Skeletal muscle tissue (tissue), 4 donors: ENCODE data around the gene ARHGAP26. TPM values are rescaled to one million over a fixed set of nuclear protein-coding genes. Genes with fewer than 3 reads are reported as not detected.

Experiments used
- H3K27ac ChIP-seq: one replicate; pipeline ENCODE4 v1.7.0; 2013; ENCODE audit warnings: mild to moderate bottlenecking, low read depth, low read length, inconsistent platforms
- H3K27me3 ChIP-seq, 3 donors: one replicate each; pipeline ENCODE4 v1.7.0; 2013; ENCODE audit warnings: low read length in 3 of 3; ENCODE audit not compliant: control insufficient read depth in 3 of 3, insufficient read depth in 3 of 3
- H3K36me3 ChIP-seq, 3 donors: one replicate each; pipeline ENCODE4 v1.7.0; 2013; ENCODE audit warnings: low read length in 3 of 3; ENCODE audit not compliant: control insufficient read depth in 3 of 3, insufficient read depth in 3 of 3
- H3K4me1 ChIP-seq, 3 donors: one replicate each; pipeline ENCODE4 v1.7.0; 2013; ENCODE audit warnings: low read length in 3 of 3, mild to moderate bottlenecking in 3 of 3; ENCODE audit not compliant: control insufficient read depth in 3 of 3, insufficient read depth in 3 of 3
- H3K4me3 ChIP-seq, 3 donors: one replicate each; pipeline ENCODE4 v1.7.0; 2013; ENCODE audit warnings: low read length in 3 of 3
- H3K9ac ChIP-seq, 3 donors: one replicate each; pipeline ENCODE4 v1.7.0; 2013; ENCODE audit warnings: low read length in 3 of 3, mild to moderate bottlenecking in 3 of 3, moderate library complexity in 2 of 3, low read depth in 1 of 3
- H3K9me3 ChIP-seq, 3 donors: one replicate each; pipeline ENCODE4 v1.7.0; 2013; ENCODE audit warnings: low read length in 3 of 3; ENCODE audit not compliant: control insufficient read depth in 3 of 3
- total RNA-seq: library from RNA; depleted of rRNA; stranded (reverse); fragments of >200 nt; gene quantifications from one replicate; pipeline ENCODE4 v1.2.3, GENCODE V29; 2014
- donor health status: Osteomylitis.

ARHGAP26 gene
- total RNA-seq, 1 donor from 2014 or later: 28.7 TPM

DNA sequence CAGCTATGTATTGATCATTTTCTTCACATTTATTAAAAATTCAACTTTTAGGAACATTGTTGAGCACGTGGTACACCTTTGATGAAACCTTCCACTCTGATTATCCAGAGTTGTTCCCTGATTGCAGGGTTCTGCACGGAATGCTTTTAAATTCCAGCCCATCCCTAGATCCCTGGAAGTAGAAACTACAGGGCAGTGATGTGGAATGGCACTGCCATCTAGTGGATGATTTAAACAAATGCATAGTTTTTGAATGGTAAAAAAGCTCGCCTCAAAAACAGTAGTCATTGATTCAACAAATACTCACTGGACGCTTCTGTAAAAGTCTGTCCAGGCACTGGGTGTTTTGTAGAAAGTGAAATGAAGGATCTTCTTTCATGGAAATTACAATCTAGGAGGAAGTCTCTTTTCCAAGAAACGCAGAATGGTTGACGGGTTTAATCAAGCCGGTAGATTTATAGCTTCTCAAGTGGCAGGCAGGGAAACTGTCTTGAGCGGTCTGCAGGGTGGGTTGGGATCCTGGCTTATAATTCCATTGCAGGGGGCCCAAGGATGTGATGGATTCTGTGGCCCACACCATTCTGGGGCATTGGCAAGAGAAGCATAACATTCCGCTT lies 118.4 kb downstream of the ARHGAP26 start:
- peaks cover 0 to 2% (median 0%) of the 10 kb centered on the region in 3 donors for H3K36me3 ChIP-seq
- no peak overlapping the region for H3K4me3 ChIP-seq
- peaks cover 0 to 3% (median 0%) of the 10 kb centered on the region in 3 donors for H3K4me1 ChIP-seq
- no peaks in the 10 kb centered on the region for H3K9me3 ChIP-seq
- H3K27ac ChIP-seq: no peak overlapping the region
- no peak overlapping the region for H3K9ac ChIP-seq
- no peaks in the 10 kb centered on the region for H3K27me3 ChIP-seq

DNA sequence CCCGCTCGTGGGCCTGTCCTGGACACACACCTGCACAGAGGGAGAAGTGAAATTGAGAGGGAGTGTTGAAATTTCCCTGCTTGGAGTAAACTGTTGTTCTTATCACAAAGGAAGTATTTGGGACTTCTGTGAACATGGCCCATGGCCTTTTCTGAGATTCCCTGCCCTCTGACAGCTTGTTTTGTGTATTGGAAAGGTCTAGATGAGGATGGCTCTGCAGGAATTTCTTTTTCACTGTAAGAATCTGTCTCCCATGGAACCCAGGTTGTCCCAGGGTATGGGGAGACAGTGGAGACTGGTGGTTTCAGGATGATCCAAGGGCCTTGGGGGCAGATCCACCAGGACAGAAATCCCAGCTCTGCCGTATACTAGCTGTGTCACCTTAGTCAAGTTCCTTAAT lies 121.8 kb downstream of the ARHGAP26 start:
- no peaks in the 10 kb centered on the region for H3K27me3 ChIP-seq
- peaks cover 0 to 2% (median 0%) of the 10 kb centered on the region in 3 donors for H3K36me3 ChIP-seq
- H3K4me1 ChIP-seq: peaks cover 0 to 3% (median 0%) of the 10 kb centered on the region in 3 donors
- no peaks in the 10 kb centered on the region for H3K9me3 ChIP-seq
- no peak overlapping the region for H3K4me3 ChIP-seq
- H3K27ac ChIP-seq: no peak overlapping the region
- no peak overlapping the region for H3K9ac ChIP-seq

DNA sequence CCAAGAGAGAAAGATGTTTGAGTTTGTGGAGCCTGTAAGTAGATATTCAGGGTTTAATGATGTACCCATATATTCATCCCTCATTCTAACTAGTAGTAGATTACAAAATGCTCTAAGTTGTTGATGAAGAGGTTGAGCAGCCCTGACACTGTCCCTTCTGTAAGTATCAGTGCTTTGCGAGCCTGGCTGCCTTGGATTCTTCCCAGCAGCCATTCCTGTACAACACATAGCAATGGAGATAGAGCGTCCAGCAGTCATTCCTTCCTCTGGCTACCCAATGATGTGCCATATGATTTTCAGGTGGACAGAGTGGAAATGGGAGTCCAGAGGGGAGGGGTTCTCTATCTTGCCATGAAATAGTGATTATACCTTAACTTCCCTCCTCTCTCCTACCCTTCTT lies 124.1 kb downstream of the ARHGAP26 start:
- H3K27ac ChIP-seq: no peak overlapping the region
- no peaks in the 10 kb centered on the region for H3K27me3 ChIP-seq
- H3K4me3 ChIP-seq: no peak overlapping the region
- peaks cover 0 to 2% (median 0%) of the 10 kb centered on the region in 3 donors for H3K36me3 ChIP-seq
- no peak overlapping the region for H3K9ac ChIP-seq
- H3K9me3 ChIP-seq: no peaks in the 10 kb centered on the region
- H3K4me1 ChIP-seq: no peaks in the 10 kb centered on the region

DNA sequence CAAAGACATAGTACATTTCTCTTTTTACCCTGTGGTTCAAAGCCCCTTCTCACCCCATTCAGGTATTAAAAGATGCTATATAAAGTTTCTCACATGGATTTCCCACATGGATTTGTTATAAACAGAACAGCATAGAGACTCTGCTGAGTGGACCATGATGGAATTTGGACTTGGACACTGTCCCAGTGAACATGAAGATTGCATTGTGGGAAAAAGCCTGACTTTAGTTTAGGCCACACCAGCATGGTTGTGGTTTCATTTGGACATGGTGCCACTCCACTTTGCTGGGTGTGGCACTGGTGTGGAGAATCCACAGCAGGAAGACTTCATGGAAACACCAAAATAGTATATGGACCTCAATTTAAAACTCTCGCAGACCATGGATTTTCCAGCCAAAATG lies 124.6 kb downstream of the ARHGAP26 start:
- Histone ChIP-seq H3K27ac (no peak overlapping the region), H3K4me1 (no peaks in the 10 kb centered on the region), H3K27me3 (no peaks in the 10 kb centered on the region)

DNA sequence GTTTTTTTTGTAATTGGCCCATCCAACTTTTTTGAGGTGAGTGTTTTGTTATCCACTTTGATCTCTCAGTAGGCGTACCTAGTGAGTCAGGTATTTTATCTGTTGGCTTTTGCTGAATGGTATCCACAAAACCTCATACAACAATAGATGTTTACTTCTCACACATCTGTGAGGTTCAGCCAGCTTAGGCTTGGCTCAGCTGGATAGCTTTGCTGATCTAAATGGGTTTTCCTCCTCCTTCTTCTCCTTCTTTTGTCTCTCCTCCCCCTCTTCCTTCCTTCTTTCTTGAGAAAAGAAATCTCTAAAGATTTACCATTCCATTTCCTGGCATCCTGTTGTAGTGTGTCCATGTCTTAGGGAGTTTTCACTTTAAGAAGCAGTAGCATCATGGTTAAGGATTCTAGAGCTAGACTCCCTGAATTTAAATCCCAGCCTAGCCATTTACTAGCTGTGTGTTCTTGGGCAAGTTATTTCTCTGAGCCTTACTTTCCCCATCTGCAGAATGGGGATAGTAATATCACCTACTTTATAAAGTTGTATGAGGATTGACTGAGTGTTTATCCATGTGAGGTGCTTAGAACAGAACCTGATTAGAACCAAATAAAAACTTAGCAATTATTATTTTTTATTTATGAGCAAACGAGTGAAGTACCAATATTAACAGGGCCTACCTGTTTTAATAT lies 126.3 kb downstream of the ARHGAP26 start:
- H3K9me3 ChIP-seq: no peaks in the 10 kb centered on the region
- H3K27me3 ChIP-seq: no peaks in the 10 kb centered on the region
- H3K4me3 ChIP-seq: no peak overlapping the region
- peaks cover 0 to 3% (median 0%) of the 10 kb centered on the region in 3 donors for H3K36me3 ChIP-seq
- H3K27ac ChIP-seq: no peak overlapping the region
- no peak overlapping the region for H3K9ac ChIP-seq
- no peaks in the 10 kb centered on the region for H3K4me1 ChIP-seq

More for the DNA sequence above, 124.6 kb downstream of the ARHGAP26 start:
- Histone ChIP-seq H3K9ac (no peak overlapping the region), H3K36me3 (peaks cover 0 to 2% (median 0%) of the 10 kb centered on the region in 3 donors), H3K4me3 (no peak overlapping the region), H3K9me3 (no peaks in the 10 kb centered on the region)

DNA sequence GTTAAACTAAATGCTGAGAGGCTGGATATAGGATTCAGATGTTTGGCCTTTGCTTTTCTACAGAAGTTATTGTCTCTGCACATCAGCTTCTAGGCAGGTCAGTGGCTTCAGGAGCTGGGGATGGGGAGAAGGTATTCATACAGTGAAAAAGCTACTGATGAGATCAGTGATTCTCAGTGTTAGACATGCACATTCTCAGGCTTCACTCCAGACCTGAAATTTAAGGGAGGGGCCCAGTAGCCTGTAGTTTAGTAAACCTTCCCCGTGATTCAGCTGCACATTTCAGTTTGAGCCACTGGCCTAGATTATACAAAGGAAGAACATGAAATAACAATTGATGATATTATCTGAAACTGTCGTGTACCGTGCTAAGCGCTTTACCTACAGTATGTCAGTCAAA lies 127.2 kb downstream of the ARHGAP26 start:
- Histone ChIP-seq H3K9me3 (no peaks in the 10 kb centered on the region), H3K36me3 (peaks cover 0 to 5% (median 3%) of the 10 kb centered on the region in 3 donors), H3K27me3 (no peaks in the 10 kb centered on the region), H3K4me1 (no peaks in the 10 kb centered on the region), H3K4me3 (no peak overlapping the region), H3K27ac (no peak overlapping the region), H3K9ac (no peak overlapping the region)

DNA sequence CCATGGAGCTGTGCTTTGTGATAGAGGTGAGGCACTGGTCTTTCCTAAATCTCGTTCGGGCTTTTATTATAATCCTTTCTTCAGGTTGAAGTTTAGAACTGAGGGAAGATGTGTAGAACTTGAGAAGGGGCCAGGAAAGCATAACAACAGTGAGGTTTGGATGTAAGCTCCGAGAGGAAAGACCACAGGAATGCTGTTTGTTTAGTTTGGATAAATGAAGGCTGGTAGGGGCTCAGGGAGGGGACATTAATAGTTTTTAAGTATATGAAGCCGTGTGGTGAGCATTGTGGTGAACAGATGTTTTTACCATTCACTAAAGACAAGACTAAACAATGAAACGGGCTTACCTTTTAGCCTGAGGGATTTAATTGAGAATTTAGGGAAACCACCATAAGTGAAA lies 130.8 kb downstream of the ARHGAP26 start:
- Histone ChIP-seq H3K27ac (no peak overlapping the region), H3K9me3 (no peaks in the 10 kb centered on the region), H3K4me1 (no peaks in the 10 kb centered on the region), H3K27me3 (no peaks in the 10 kb centered on the region), H3K36me3 (peaks cover 7 to 25% (median 13%) of the 10 kb centered on the region in 3 donors), H3K9ac (no peak overlapping the region), H3K4me3 (no peak overlapping the region)

DNA sequence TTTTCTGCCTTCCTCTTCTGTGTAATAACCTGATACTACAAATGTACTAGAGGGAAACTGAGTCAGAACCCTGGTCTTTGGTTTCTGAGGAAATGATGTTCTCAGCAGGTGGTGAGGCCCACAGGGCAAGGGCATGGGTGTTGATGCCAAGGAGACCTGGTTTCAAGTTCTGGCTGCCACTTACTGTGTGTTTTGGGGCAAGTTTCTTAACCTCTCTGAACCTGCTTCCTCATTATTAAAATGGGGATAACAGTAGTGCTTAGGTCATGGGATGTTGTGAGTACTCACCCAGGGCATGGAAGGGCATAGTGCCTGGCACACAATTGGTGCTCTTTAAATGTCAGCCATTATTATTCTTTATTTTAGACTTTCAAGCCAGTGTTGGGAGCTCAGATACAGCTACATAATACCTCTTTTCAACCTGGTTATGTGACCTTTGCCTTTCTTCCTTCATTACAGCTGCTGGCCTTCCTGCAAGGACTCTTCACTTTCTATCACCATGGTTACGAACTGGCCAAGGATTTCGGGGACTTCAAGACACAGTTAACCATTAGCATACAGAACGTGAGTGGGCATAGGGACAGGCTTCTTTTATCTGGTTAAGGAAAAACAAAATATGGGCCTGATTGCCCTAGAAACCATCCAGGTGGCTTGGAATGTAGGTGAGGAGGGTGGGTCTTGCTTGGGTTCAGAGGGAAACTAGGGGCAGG lies 131.5 kb downstream of the ARHGAP26 start:
- no peak overlapping the region for H3K4me3 ChIP-seq
- no peak overlapping the region for H3K27ac ChIP-seq
- no peak overlapping the region for H3K9ac ChIP-seq
- peaks cover 7 to 25% (median 13%) of the 10 kb centered on the region in 3 donors for H3K36me3 ChIP-seq
- H3K27me3 ChIP-seq: no peaks in the 10 kb centered on the region
- H3K4me1 ChIP-seq: peaks cover 0 to under 1% (median 0%) of the 10 kb centered on the region in 3 donors
- H3K9me3 ChIP-seq: no peaks in the 10 kb centered on the region

DNA sequence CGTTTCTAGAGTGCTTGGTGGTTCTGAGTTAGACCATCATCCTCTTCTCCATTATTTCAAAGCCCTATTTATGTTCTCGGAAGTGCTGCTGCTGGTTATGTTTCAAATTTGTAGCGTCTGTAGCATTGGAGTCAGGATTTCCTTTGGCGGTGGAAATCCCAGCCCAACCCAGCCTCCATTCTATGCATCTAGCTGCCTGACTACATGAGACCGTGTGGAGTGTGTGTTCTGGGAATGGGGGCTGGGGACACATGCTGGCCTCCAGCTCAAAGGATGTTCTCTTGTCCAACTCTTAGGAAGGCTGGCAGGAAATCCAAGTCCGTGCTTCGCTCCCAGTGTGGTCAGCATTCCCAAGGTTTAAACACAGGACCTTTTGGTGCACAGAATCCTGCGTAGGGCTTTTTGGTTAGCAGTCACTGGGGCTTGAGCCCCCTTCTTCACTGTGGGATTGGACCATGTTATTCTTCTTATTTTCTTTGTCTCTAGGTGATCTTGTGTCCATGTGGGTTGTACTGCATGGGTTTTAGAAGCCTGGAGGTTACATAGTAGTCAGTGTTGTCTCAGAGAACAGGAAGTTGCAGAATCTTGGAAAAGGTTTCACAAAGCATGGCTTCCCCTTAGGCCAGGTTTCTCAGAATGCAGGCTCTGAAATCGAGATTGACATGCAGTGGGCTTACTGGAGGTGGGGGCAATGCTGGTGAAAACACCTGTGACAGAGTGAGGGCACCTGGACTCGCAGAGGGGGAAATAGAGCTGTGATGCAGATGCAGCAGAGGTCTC lies 132.2 kb downstream of the ARHGAP26 start:
- Histone ChIP-seq H3K9ac (no peak overlapping the region), H3K4me1 (peaks cover 2 to 8% (median 4%) of the 10 kb centered on the region in 3 donors), H3K9me3 (no peaks in the 10 kb centered on the region), H3K27ac (no peak overlapping the region), H3K36me3 (peaks cover 7 to 25% (median 13%) of the 10 kb centered on the region in 3 donors), H3K27me3 (no peaks in the 10 kb centered on the region), H3K4me3 (no peak overlapping the region)
